Measurements from ENCODE around the gene FBLN5.

- TF ChIP-seq CTCF (IDR thresholded peaks at IDR 0.05; ENCODE audit: low read length) (no peak), EZH2phosphoT487 (IDR thresholded peaks at IDR 0.05; ENCODE audit: low read length) (no peak)
Observed at GRCh38 chr14:91964011-91964410, 16.5 kb upstream of the FBLN5 start.

Data from MM.1S (cell line).